H1 (cell line): ENCODE measurements around the gene CIDEA. TPM values are rescaled to one million over a fixed set of nuclear protein-coding genes. Genes with fewer than 3 reads are reported as not detected.

Experiments used
- CTCF ChIA-PET: fragments of 300-600 bp; sonication (Branson Sonifier 250); formaldehyde crosslinking; loops from one replicate; lab custom pipeline; 2021; ENCODE audit not compliant: partially characterized antibody; lab: Charles Lee
- POLR2A ChIA-PET: fragments of 300-600 bp; sonication (Branson Sonifier 250); formaldehyde crosslinking; loops from one replicate; lab custom pipeline; 2021; ENCODE audit warnings: inconsistent platforms; ENCODE audit not compliant: partially characterized antibody; lab: Charles Lee
- DNase-seq, 2 experiments: peaks; one replicate each; pipeline versions ENCODE4 v3.0.0 to v3.0.0-alpha.2; 2010 to 2022; ENCODE audit warnings: low spot score in 2 of 2, low read depth in 1 of 2, mixed read lengths in 1 of 2
- FAIRE-seq: peaks from 2 replicates; lab custom pipeline; 2011; peaks lifted over from hg19 to GRCh38; lab: Jason Lieb, UNC
- H2AFZ ChIP-seq: 2 replicates; pipeline ENCODE4 v1.8.1; 2012; ENCODE audit warnings: low read length, inconsistent platforms
- H2AK5ac ChIP-seq: 2 replicates; pipeline ENCODE4 v1.6.1; 2013; ENCODE audit warnings: low read depth, low read length
- H2BK120ac ChIP-seq: replicated peaks from 2 replicates; pipeline ENCODE3; 2013; ENCODE audit warnings: low read depth, low read length, inconsistent platforms
- H2BK12ac ChIP-seq: 2 replicates; pipeline ENCODE4 v1.6.1; 2013; ENCODE audit warnings: low read depth, low read length
- H2BK15ac ChIP-seq: 2 replicates; pipeline ENCODE4 v1.6.1; 2013; ENCODE audit warnings: low read length
- H2BK20ac ChIP-seq: 2 replicates; pipeline ENCODE4 v1.6.1; 2013; ENCODE audit warnings: low read length
- H2BK5ac ChIP-seq: 2 replicates; pipeline ENCODE4 v1.6.1; 2013; ENCODE audit warnings: low read depth, low read length
- H3K14ac ChIP-seq: 2 replicates; pipeline ENCODE4 v1.6.1; 2013; ENCODE audit warnings: inconsistent platforms; ENCODE audit not compliant: insufficient read length
- H3K18ac ChIP-seq: 2 replicates; pipeline ENCODE4 v1.6.1; 2013; ENCODE audit warnings: low read length; ENCODE audit errors: extremely low read depth
- H3K23ac ChIP-seq: 2 replicates; pipeline ENCODE4 v1.6.1; 2013; ENCODE audit warnings: inconsistent platforms; ENCODE audit not compliant: insufficient read length
- H3K23me2 ChIP-seq: 2 replicates; pipeline ENCODE4 v1.6.1; 2013; ENCODE audit warnings: low read depth, low read length
- H3K27ac ChIP-seq: 2 replicates; pipeline ENCODE4 v1.6.1; 2011; ENCODE audit warnings: low read depth, low read length, inconsistent platforms
- H3K27me3 ChIP-seq, 4 experiments: replicated peaks in 1 of 4; 1 replicate in 1 of 4; 2 replicates in 3 of 4; pipeline versions ENCODE4 v1.6.1 to v1.8.1; 2011 to 2013; ENCODE audit warnings: low read length in 3 of 4, mild to moderate bottlenecking in 3 of 4, inconsistent platforms in 2 of 4, mixed read lengths in 2 of 4, moderate library complexity in 1 of 4; ENCODE audit not compliant: control insufficient read depth in 3 of 4, insufficient read depth in 3 of 4; ENCODE audit errors: extremely low read depth in 1 of 4
- H3K36me3 ChIP-seq, 4 experiments: 2 replicates each; pipeline versions ENCODE4 v1.6.1 to v1.8.1; 2011 to 2013; ENCODE audit warnings: mild to moderate bottlenecking in 4 of 4, low read length in 3 of 4, moderate library complexity in 2 of 4, control low read depth in 1 of 4, inconsistent platforms in 1 of 4; ENCODE audit not compliant: insufficient read depth in 4 of 4, control insufficient read depth in 2 of 4
- H3K4ac ChIP-seq: replicated peaks from 2 replicates; pipeline ENCODE3; 2013; ENCODE audit warnings: low read length, low read depth, mixed read lengths, inconsistent platforms; ENCODE audit not compliant: insufficient read length
- H3K4me1 ChIP-seq, 4 experiments: replicated peaks in 1 of 4; 1 replicate in 1 of 4; 2 replicates in 3 of 4; pipeline versions ENCODE4 v1.6.1 to v1.8.1; 2011 to 2013; ENCODE audit warnings: low read length in 3 of 4, inconsistent platforms in 2 of 4, mixed read lengths in 1 of 4; ENCODE audit not compliant: insufficient read depth in 4 of 4, control insufficient read depth in 3 of 4
- H3K4me2 ChIP-seq, 2 experiments: 2 replicates each; pipeline versions ENCODE4 v1.6.1 to v1.8.1; 2011 to 2013; ENCODE audit warnings: low read depth in 2 of 2, low read length in 2 of 2, control low read depth in 1 of 2, inconsistent platforms in 1 of 2, mild to moderate bottlenecking in 1 of 2; ENCODE audit not compliant: insufficient read depth in 1 of 2
- H3K4me3 ChIP-seq, 4 experiments: fragments of 200-600, 300-600 bp in 1 of 4; sonication (generic), shearing (Covaris generic), sonication (Bioruptor Twin) in 1 of 4; 2 replicates each; pipeline versions ENCODE4 v1.5.1 to v1.8.1; 2011 to 2016; ENCODE audit warnings: low read length in 4 of 4, low read depth in 3 of 4, control low read depth in 2 of 4, inconsistent platforms in 2 of 4, mild to moderate bottlenecking in 2 of 4, mixed read lengths in 1 of 4, moderate library complexity in 1 of 4; ENCODE audit not compliant: insufficient read depth in 2 of 4; ENCODE audit errors: extremely low read depth in 1 of 4
- H3K56ac ChIP-seq: replicated peaks from 2 replicates; pipeline ENCODE3; 2013; ENCODE audit warnings: low read depth, mild to moderate bottlenecking, mixed read lengths, low read length, inconsistent platforms; ENCODE audit not compliant: insufficient read length
- H3K79me1 ChIP-seq: 2 replicates; pipeline ENCODE4 v1.6.1; 2013; ENCODE audit warnings: low read depth, low read length, control low read depth
- H3K79me2 ChIP-seq, 2 experiments: 2 replicates each; pipeline versions ENCODE4 v1.6.1 to v1.8.1; 2012 to 2013; ENCODE audit warnings: low read length in 2 of 2, mild to moderate bottlenecking in 2 of 2, inconsistent platforms in 1 of 2; ENCODE audit not compliant: insufficient read depth in 2 of 2, control insufficient read depth in 1 of 2
- H3K9ac ChIP-seq, 4 experiments: replicated peaks in 1 of 4; 1 replicate in 1 of 4; 2 replicates in 3 of 4; pipeline versions ENCODE4 v1.6.1 to v1.8.1; 2011 to 2013; ENCODE audit warnings: low read depth in 3 of 4, low read length in 3 of 4, control low read depth in 2 of 4, mild to moderate bottlenecking in 2 of 4, moderate library complexity in 2 of 4, inconsistent platforms in 1 of 4; ENCODE audit errors: extremely low read depth in 1 of 4
- H3K9me3 ChIP-seq, 2 experiments: 2 replicates each; pipeline versions ENCODE4 v1.6.1 to v1.8.1; 2012 to 2013; ENCODE audit warnings: mild to moderate bottlenecking in 2 of 2, moderate library complexity in 2 of 2, control low read depth in 1 of 2, inconsistent platforms in 1 of 2, low read depth in 1 of 2, low read length in 1 of 2, mixed read lengths in 1 of 2; ENCODE audit not compliant: insufficient read depth in 2 of 2
- H4K20me1 ChIP-seq, 2 experiments: replicated peaks in 1 of 2; 2 replicates each; pipeline versions ENCODE3 to v1.8.1; 2011 to 2013; ENCODE audit warnings: inconsistent platforms in 2 of 2, low read length in 2 of 2, mild to moderate bottlenecking in 1 of 2; ENCODE audit not compliant: insufficient read depth in 2 of 2, control insufficient read depth in 1 of 2
- H4K5ac ChIP-seq: 2 replicates; pipeline ENCODE4 v1.6.1; 2013; ENCODE audit warnings: low read length, low read depth, mixed read lengths, inconsistent platforms; ENCODE audit not compliant: insufficient read length
- H4K8ac ChIP-seq: 2 replicates; pipeline ENCODE4 v1.8.0; 2013; ENCODE audit warnings: mild to moderate bottlenecking, moderate library complexity, low read length, inconsistent platforms; ENCODE audit not compliant: insufficient read depth; ENCODE audit errors: extremely low read depth
- H4K91ac ChIP-seq: replicated peaks from 2 replicates; pipeline ENCODE3; 2013; ENCODE audit warnings: low read length, mixed read lengths, inconsistent platforms; ENCODE audit not compliant: insufficient read length
- PHF8 ChIP-seq: fragments of 200-600 bp; sonication (generic); conservative IDR thresholded peaks from 2 replicates; pipeline ENCODE4 v1.7.1; 2012; ENCODE audit warnings: low read depth, mild to moderate bottlenecking, inconsistent platforms, low read length, moderate library complexity
- WGBS, 2 experiments: shearing (Covaris generic) in 1 of 2; methylation state at CpG; one replicate each; pipeline versions ENCODE4 v1.1.6 to v1.1.7; 2013 to 2015; ENCODE audit warnings: low lambda C conversion rate in 2 of 2, mixed read lengths in 2 of 2, inconsistent platforms in 1 of 2, low coverage in 1 of 2, missing lambda C conversion rate in 1 of 2; ENCODE audit not compliant: insufficient replicate concordance in 2 of 2, insufficient coverage in 1 of 2, insufficient read length in 1 of 2; ENCODE audit errors: extremely low coverage in 1 of 2, missing lambda C conversion rate in 1 of 2; 5-methylcytosine and 5-hydroxymethylcytosine counted together
- polyA plus RNA-seq, 7 experiments: library from polyadenylated mRNA; depleted of rRNA in 3 of 7; stranded (reverse) in 5 of 7; unstranded in 2 of 7; fragments of >200 nt in 5 of 7; fragments of 200-250 nt in 2 of 7; gene quantifications; 1 replicate in 5 of 7; 2 replicates in 1 of 7; 4 replicates in 1 of 7; pipeline versions ENCODE4 v1.2.1 to v1.2.3, GENCODE V29; 2011 to 2013; ENCODE audit warnings: missing spikeins in 2 of 7, mixed read lengths in 2 of 7
- total RNA-seq: library from RNA; stranded (reverse); fragmentation: NEBNext Ultra II Directional; extraction: Animal tissue kit (Norgen Biotek cat#: 25700); gene quantifications from 2 replicates; pipeline ENCODE4 v1.2.1, GENCODE V29; 2021

CIDEA gene
- total and polyA plus RNA-seq, 2 of the 8 experiments (the other 6 are each of a cell fraction or from before 2014, with no cell fraction given), result not detected

DNA sequence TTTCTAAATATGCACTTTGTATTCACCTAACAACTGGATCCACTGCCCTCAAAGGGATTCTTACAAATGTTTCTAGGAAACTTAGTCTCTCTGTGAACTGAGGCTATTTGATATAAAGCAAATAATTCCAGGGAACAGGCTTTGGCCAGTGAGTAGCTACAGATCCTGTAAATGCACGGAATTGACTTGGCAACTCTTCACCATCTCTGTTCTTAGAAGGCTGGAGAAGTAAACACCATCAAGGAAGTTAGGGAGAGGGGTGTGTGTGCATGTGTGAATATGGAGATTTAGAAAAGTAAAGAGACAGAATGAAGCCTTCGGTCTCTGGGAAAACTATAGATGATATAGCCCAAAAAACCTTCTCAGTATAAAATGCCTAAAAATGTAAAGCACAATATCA is 10.7 kb downstream of the CIDEA start:
- H2BK12ac ChIP-seq, result no peak overlapping the region
- no peaks in the 10 kb centered on the region for H3K9me3 ChIP-seq
- no peak overlapping the region for H3K56ac ChIP-seq
- TF ChIP-seq PHF8, result no peak
- H3K23ac ChIP-seq, result no peak overlapping the region
- no peaks in the 10 kb centered on the region for H3K36me3 ChIP-seq
- no peak overlapping the region for H3K27ac ChIP-seq
- H3K14ac ChIP-seq, result no peak overlapping the region
- H3K79me1 ChIP-seq, result no peaks in the 10 kb centered on the region
- H3K4ac ChIP-seq, result no peak overlapping the region
- H2BK15ac ChIP-seq, result no peak overlapping the region
- H2AK5ac ChIP-seq, result no peak overlapping the region
- no peaks in the 10 kb centered on the region for H3K23me2 ChIP-seq
- DNase-seq, result no peak
- no peak overlapping the region for H3K4me2 ChIP-seq
- no peak overlapping the region for H2BK20ac ChIP-seq
- no peak overlapping the region for H4K5ac ChIP-seq
- no peak overlapping the region for H3K18ac ChIP-seq
- no peak overlapping the region for H3K4me3 ChIP-seq
- FAIRE-seq, result no peak
- ChIA-PET POLR2A (interaction anchor here (0.5 to 0.8 kb wide), 2 partner anchors 55 to 107 kb away, joined by 3 read pairs; no protein-coding TSS in a partner anchor), CTCF (interaction anchor here (1.4 to 1.7 kb wide), 4 partner anchors 9 to 63 kb away, joined by 3 to 4 read pairs (median 4); no protein-coding TSS in a partner anchor)
- H3K4me1 ChIP-seq, result no peaks in the 10 kb centered on the region
- no peak overlapping the region for H4K91ac ChIP-seq
- H2BK5ac ChIP-seq, result no peak overlapping the region
- 97% methylated on average over 2 of the region's 2 CpGs; no CpG with 5 or more reads in 1 of the 2 experiments for whole genome bisulfite sequencing, 2 experiments
- no peak overlapping the region for H4K8ac ChIP-seq
- H2BK120ac ChIP-seq, result no peak overlapping the region
- no peaks in the 10 kb centered on the region for H3K27me3 ChIP-seq
- no peaks in the 10 kb centered on the region for H3K79me2 ChIP-seq
- H2AFZ ChIP-seq, result no peak overlapping the region
- H4K20me1 ChIP-seq, result no peaks in the 10 kb centered on the region
- no peak overlapping the region for H3K9ac ChIP-seq
